Measurements from ENCODE around the gene LRP1B.

DNA sequence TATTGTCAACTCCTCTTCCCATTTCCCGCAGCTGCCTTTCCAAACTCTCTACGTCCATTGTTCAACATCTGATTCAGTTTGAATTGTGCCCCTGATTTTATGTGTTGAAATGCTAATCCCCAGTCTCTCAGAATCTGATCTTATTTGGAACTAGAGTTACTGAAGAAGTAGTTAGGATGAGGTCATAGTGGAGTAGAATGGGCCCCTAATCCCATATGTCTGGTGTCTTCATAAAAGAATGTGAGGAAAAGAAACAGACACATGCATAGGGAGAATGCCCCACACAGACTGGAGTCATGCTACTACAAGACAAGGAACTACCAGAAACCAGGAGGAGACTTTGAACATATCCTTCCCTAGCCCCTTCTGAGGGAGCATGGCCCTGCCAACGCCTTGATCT lies 99.2 kb downstream of the LRP1B start:
- TF ChIP-seq POLR2AphosphoS5 (IDR thresholded peaks at IDR 0.05), result no peak
- no peak for TF ChIP-seq EP300 (IDR thresholded peaks at IDR 0.05)
- TF ChIP-seq, protein P1, sequence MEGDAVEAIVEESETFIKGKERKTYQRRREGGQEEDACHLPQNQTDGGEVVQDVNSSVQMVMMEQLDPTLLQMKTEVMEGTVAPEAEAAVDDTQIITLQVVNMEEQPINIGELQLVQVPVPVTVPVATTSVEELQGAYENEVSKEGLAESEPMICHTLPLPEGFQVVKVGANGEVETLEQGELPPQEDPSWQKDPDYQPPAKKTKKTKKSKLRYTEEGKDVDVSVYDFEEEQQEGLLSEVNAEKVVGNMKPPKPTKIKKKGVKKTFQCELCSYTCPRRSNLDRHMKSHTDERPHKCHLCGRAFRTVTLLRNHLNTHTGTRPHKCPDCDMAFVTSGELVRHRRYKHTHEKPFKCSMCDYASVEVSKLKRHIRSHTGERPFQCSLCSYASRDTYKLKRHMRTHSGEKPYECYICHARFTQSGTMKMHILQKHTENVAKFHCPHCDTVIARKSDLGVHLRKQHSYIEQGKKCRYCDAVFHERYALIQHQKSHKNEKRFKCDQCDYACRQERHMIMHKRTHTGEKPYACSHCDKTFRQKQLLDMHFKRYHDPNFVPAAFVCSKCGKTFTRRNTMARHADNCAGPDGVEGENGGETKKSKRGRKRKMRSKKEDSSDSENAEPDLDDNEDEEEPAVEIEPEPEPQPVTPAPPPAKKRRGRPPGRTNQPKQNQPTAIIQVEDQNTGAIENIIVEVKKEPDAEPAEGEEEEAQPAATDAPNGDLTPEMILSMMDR (IDR thresholded peaks at IDR 0.05), result no peak
- no peak for TF ChIP-seq POLR2A (IDR thresholded peaks at IDR 0.05; ENCODE audit: low read depth)

Measured in esophagus muscularis mucosa (tissue), 4 donors.